ENCODE results near the gene INSRR.

DNA sequence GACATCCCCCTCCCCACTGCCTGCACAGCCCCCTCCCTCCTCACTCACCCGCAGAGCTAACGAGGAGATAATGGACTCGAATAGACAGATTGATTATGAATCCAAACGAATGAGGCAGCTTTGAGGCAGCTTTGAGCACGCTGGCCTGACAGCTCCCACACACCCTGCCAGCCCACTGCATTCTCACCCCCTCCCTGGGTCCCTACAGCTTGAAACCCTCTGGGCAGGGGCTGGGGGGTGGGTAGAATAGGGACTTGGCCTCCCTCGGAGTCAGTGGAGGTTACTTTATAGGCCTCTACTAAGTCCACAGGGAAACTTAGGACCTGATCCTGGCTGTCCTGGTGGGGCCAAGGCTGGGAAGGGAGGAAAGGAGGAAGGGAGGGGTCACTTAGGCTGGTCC lies 3.7 kb upstream of the INSRR start:
- TF ChIP-seq PPARD (CRISPR knock-in tag; IDR thresholded peaks at IDR 0.05) (no peak), SIN3A (IDR thresholded peaks at IDR 0.05; ENCODE audit: borderline replicate concordance in 2 of 2, control insufficient read depth in 1 of 2, low read depth in 2 of 2, low read length in 2 of 2) (no peak), ZNF586 (CRISPR knock-in tag; conservative IDR thresholded peaks at IDR 0.05) (no peak), JUNB (CRISPR knock-in tag; conservative IDR thresholded peaks at IDR 0.05) (no peak), ASH1L (IDR thresholded peaks at IDR 0.05; ENCODE audit: borderline replicate concordance, low read depth, partially characterized antibody) (no peak), KDM1A (IDR thresholded peaks at IDR 0.05) (no peak), MYNN (IDR thresholded peaks at IDR 0.05) (no peak), MYNN (CRISPR knock-in tag; IDR thresholded peaks at IDR 0.05) (no peak), ZNF274 (IDR thresholded peaks at IDR 0.05; ENCODE audit: borderline replicate concordance, low read depth, low read length) (no peak), ZNF174 (CRISPR knock-in tag; IDR thresholded peaks at IDR 0.05) (no peak)
- TF ChIP-seq, protein P1, sequence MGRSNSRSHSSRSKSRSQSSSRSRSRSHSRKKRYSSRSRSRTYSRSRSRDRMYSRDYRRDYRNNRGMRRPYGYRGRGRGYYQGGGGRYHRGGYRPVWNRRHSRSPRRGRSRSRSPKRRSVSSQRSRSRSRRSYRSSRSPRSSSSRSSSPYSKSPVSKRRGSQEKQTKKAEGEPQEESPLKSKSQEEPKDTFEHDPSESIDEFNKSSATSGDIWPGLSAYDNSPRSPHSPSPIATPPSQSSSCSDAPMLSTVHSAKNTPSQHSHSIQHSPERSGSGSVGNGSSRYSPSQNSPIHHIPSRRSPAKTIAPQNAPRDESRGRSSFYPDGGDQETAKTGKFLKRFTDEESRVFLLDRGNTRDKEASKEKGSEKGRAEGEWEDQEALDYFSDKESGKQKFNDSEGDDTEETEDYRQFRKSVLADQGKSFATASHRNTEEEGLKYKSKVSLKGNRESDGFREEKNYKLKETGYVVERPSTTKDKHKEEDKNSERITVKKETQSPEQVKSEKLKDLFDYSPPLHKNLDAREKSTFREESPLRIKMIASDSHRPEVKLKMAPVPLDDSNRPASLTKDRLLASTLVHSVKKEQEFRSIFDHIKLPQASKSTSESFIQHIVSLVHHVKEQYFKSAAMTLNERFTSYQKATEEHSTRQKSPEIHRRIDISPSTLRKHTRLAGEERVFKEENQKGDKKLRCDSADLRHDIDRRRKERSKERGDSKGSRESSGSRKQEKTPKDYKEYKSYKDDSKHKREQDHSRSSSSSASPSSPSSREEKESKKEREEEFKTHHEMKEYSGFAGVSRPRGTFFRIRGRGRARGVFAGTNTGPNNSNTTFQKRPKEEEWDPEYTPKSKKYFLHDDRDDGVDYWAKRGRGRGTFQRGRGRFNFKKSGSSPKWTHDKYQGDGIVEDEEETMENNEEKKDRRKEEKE (IDR thresholded peaks at IDR 0.05; ENCODE audit: borderline replicate concordance in 1 of 2, control insufficient read depth in 1 of 2, low read depth in 2 of 2, low read length in 1 of 2) = no peak
- TF ChIP-seq, protein P2, sequence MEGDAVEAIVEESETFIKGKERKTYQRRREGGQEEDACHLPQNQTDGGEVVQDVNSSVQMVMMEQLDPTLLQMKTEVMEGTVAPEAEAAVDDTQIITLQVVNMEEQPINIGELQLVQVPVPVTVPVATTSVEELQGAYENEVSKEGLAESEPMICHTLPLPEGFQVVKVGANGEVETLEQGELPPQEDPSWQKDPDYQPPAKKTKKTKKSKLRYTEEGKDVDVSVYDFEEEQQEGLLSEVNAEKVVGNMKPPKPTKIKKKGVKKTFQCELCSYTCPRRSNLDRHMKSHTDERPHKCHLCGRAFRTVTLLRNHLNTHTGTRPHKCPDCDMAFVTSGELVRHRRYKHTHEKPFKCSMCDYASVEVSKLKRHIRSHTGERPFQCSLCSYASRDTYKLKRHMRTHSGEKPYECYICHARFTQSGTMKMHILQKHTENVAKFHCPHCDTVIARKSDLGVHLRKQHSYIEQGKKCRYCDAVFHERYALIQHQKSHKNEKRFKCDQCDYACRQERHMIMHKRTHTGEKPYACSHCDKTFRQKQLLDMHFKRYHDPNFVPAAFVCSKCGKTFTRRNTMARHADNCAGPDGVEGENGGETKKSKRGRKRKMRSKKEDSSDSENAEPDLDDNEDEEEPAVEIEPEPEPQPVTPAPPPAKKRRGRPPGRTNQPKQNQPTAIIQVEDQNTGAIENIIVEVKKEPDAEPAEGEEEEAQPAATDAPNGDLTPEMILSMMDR (IDR thresholded peaks at IDR 0.05 in 2 of 3, conservative IDR thresholded peaks at IDR 0.05 in 1 of 3; ENCODE audit: insufficient read depth in 2 of 3, low read depth in 1 of 3, low read length in 3 of 3) = no peak

Measured in K562 (cell line).